Activated naive CD4-positive, alpha-beta T cell treated with anti-CD3 and anti-CD28 coated beads, Interleukin-2, amount 50 U/mL, for 24 hours (primary cell): ENCODE measurements around the gene SH3D19.
"Not testable (repeated sequence)": the region's sequence is repeated elsewhere in the genome, so short reads cannot be mapped to it uniquely, and the experiment has no call there.

Experiments
- H3K27ac Mint-ChIP-seq: one replicate; pipeline ENCODE4 v1.8.0; 2021; ENCODE audit warnings: mild to moderate bottlenecking, mixed read lengths
- H3K27me3 Mint-ChIP-seq: one replicate; pipeline ENCODE4 v1.8.0; 2021; ENCODE audit warnings: mixed read lengths
- H3K36me3 Mint-ChIP-seq: one replicate; pipeline ENCODE4 v1.8.0; 2021; ENCODE audit warnings: mixed read lengths
- H3K4me1 Mint-ChIP-seq: one replicate; pipeline ENCODE4 v1.8.0; 2021; ENCODE audit warnings: mixed read lengths
- H3K4me3 Mint-ChIP-seq: one replicate; pipeline ENCODE4 v1.8.0; 2021; ENCODE audit warnings: mild to moderate bottlenecking, mixed read lengths
- H3K9me3 Mint-ChIP-seq: one replicate; pipeline ENCODE4 v1.8.0; 2021; ENCODE audit warnings: mixed read lengths

The SH3D19 gene

DNA sequence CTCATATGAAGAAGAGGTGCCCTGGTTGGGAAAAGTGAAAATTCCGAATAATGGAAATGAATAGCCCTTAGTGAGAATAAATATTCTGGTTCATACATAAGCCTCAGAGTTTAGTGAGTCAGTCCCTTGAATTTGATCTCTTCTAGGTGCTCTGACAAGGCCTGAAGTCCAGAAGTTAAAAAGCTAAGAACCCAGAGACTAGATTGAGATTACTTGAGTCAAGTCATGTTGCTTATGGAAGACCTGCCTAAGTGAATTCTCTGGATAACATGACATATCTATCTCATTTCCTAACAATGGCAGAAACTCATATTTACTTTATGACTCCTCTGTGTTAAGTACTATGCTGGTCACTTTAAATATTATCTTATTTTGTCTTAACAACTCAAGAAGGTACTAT, 58.9 kb downstream of the SH3D19 start:
- H3K9me3 Mint-ChIP-seq: no peaks in the 10 kb centered on the region
- no peak overlapping the region for H3K27ac Mint-ChIP-seq
- H3K4me3 Mint-ChIP-seq: no peak overlapping the region
- no peaks in the 10 kb centered on the region for H3K4me1 Mint-ChIP-seq
- H3K36me3 Mint-ChIP-seq: no peaks in the 10 kb centered on the region
- H3K27me3 Mint-ChIP-seq: peaks cover 1% of the 10 kb centered on the region

DNA sequence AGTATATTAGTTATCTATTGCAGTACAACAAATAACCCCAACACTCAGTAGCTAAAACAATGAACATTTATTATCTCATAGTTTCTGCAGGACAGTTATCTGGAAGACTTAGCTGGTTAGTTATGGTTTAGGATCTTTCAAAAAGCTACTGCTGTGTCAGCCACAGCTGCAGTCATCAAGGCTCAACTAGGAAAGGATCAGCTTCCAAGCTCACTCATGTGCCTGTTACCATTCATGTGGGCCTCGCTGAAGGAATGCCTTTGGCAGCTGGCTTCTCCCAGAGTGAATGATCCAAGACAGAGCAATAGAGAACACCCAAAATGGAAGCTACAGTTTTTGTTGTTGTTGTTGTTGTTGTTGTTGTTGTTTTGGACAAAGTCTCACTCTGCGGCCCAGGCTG, 62.0 kb downstream of the SH3D19 start:
- no peaks in the 10 kb centered on the region for H3K9me3 Mint-ChIP-seq
- H3K36me3 Mint-ChIP-seq: no peaks in the 10 kb centered on the region
- no peak overlapping the region for H3K4me3 Mint-ChIP-seq
- no peak overlapping the region for H3K27ac Mint-ChIP-seq
- peaks cover 1% of the 10 kb centered on the region for H3K27me3 Mint-ChIP-seq
- no peaks in the 10 kb centered on the region for H3K4me1 Mint-ChIP-seq

DNA sequence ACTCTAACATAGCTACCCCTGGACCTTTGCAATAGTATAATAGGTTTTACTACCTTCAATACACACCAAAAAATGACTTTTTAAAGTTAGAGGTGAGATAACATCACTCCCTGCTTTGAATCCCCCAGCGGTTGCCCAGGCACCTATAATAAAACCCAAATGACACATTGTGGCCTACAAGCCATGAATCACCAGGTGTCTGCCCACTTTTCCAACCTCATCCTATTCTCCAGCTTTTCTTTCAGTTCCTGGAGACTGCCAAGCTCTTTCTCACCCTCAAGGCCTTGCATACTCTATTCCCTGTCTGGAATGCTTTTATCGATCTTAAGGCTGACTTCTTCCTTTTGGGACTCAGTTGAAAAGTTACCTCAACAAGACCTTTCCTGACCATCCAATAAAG, 64.9 kb downstream of the SH3D19 start:
- Mint-ChIP-seq H3K9me3 (no peaks in the 10 kb centered on the region), H3K4me3 (no peak overlapping the region), H3K27me3 (peaks cover 1% of the 10 kb centered on the region), H3K36me3 (no peaks in the 10 kb centered on the region), H3K4me1 (no peaks in the 10 kb centered on the region), H3K27ac (no peak overlapping the region)

DNA sequence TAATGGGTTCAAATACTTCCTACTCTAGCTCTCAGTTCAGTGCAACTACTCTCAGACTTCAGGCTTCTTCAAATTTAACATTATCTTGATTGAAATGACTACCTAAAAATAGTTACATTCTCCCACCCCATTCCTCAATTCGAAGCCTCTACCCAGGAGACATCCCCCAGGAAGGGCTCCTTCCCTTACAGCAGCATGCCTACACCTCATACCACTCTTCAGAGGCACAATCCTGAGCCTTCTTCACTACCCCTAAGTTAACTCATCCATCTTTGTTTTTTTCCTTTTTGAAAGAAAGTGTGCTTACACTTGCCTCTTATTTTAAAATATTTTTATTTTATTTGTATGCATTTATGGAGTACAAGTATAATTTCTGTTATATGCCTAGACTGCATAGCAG, 65.7 kb downstream of the SH3D19 start:
- no peaks in the 10 kb centered on the region for H3K36me3 Mint-ChIP-seq
- H3K27me3 Mint-ChIP-seq: peaks cover 1% of the 10 kb centered on the region
- H3K9me3 Mint-ChIP-seq: no peaks in the 10 kb centered on the region
- H3K4me1 Mint-ChIP-seq: no peaks in the 10 kb centered on the region
- no peak overlapping the region for H3K27ac Mint-ChIP-seq
- H3K4me3 Mint-ChIP-seq: no peak overlapping the region

DNA sequence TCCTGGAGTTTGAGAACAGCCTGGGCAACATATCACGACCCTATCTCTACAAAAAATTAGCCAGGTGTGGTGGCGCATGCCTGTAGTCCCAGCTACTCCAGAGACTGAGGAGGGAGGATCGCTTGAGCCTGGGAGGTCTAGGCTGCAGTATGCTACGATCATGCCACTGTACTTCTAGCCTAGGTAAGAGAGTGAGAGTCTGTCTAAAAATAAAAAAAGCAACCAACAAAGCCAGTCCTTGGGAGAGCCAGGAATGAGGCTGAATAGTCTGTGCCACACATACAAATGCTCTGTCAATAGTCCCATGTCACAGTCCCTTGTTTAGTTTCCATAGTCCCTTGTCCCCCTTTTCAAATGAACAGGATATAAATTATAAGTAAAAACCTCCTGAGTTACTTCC, 67.7 kb downstream of the SH3D19 start:
- H3K27ac Mint-ChIP-seq: no peak overlapping the region
- no peaks in the 10 kb centered on the region for H3K4me1 Mint-ChIP-seq
- H3K36me3 Mint-ChIP-seq: no peaks in the 10 kb centered on the region
- peaks cover 1% of the 10 kb centered on the region for H3K27me3 Mint-ChIP-seq
- no peak overlapping the region for H3K4me3 Mint-ChIP-seq
- H3K9me3 Mint-ChIP-seq: no peaks in the 10 kb centered on the region

DNA sequence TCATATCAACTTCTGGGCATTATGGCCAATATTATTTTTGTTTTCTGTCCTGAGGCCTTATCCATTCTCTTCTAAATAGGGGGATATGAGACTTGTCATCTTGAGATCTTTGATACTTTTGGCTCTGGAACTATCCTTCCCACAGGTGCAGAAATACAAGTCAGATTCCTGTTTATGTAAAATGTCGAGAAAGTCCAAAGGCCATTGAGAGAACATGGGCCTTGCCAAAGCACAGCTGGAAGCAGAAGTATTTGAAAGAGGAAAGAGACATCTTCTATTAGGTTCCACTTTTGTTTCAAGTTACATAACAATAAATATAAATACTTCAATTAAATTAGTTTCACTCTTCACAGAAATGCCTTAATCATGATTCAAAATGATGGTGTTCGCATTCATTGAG, 69.3 kb downstream of the SH3D19 start:
- Mint-ChIP-seq H3K27me3 (peaks cover 1% of the 10 kb centered on the region), H3K36me3 (no peaks in the 10 kb centered on the region)

DNA sequence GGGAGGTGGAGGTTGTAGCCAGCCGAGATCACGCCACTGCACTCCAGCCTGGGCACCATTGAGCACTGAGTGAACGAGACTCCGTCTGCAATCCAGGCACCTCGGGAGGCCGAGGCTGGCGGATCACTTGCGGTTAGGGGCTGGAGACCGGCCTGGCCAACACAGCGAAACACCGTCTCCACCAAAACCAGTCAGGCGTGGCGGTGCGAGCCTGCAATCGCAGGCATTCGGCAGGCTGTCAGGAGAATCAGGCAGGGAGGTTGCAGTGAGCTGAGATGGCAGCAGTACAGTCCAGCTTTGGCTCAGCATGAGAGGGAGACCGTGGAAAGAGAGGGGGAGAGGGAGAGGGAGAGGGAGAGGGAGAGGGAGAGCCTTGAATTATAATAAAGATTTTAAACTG, 69.7 kb downstream of the SH3D19 start:
- not testable (repeated sequence) for H3K27ac Mint-ChIP-seq, H3K4me3 Mint-ChIP-seq, H3K36me3 Mint-ChIP-seq, H3K27me3 Mint-ChIP-seq, H3K9me3 Mint-ChIP-seq, H3K4me1 Mint-ChIP-seq

More for the DNA sequence above, 69.3 kb downstream of the SH3D19 start:
- H3K4me3 Mint-ChIP-seq: no peak overlapping the region
- no peak overlapping the region for H3K27ac Mint-ChIP-seq
- H3K9me3 Mint-ChIP-seq: no peaks in the 10 kb centered on the region
- no peaks in the 10 kb centered on the region for H3K4me1 Mint-ChIP-seq

DNA sequence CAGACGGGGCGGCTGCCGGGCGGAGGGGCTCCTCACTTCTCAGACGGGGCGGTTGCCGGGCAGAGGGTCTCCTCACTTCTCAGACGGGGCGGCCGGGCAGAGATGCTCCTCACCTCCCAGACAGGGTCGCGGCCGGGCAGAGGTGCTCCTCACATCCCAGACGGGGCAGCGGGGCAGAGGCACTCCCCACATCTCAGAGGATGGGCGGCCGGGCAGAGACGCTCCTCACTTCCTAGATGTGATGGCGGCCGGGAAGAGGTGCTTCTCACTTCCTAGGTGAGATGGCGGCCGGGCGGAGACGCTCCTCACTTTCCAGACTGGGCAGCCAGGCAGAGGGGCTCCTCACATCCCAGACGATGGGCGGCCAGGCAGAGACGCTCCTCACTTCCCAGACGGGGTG, 70.2 kb downstream of the SH3D19 start:
- H3K4me1 Mint-ChIP-seq, H3K27ac Mint-ChIP-seq, H3K27me3 Mint-ChIP-seq, H3K36me3 Mint-ChIP-seq, H3K9me3 Mint-ChIP-seq, H3K4me3 Mint-ChIP-seq: not testable (repeated sequence)

DNA sequence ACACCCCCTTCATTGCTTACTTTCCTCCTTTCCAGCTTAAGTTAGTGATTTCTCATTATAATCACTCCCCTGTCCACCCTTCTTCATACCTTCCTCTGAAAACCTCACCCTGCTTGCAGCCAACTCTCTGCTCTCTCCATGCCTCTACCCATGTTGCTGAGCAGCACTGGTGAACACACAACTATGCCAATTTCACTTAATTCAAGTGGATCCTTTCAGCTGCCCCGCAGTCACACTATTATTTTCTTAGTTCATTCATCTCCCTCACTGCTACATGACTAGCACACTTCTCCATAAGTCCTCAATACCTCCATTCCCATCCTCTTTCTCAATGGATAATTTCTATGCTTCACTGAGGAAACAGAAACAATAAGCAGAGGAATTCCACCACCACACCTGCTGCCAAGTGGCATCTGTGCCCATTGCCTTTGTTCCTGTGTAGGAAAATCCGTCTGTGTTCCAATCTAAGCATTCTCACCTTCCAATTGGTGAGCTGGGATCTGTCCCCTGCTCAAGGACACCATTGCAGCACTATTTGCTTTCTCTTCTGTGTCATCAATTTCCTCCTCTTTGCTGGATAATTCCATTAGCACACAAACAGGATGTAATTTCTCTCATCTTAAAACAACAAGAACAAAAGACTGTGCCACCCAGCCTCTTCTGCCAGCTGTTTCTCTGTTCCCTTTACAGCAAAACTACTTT, 73.7 kb downstream of the SH3D19 start:
- Mint-ChIP-seq H3K4me1 (no peaks in the 10 kb centered on the region), H3K27ac (no peak overlapping the region), H3K36me3 (no peaks in the 10 kb centered on the region), H3K9me3 (no peaks in the 10 kb centered on the region), H3K27me3 (no peaks in the 10 kb centered on the region), H3K4me3 (no peak overlapping the region)

DNA sequence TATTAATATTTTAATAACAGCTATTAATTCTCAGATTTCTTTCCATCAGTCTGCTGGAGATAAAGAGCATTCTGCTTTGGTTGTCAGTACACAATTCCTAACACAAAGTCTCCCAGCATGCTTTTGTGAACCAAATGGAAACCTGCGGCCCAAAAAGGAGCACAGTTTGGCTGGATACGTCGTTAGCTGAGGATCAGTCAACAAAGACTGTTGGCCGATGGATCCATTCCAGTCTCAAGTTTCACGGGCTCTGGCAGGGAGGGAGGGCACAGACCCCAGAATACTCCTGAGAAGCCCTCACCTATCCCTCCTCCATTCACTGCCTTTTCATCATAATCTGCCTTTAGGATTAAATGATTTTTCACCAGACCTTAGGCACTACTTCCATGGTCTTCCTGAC, 74.7 kb downstream of the SH3D19 start:
- H3K27ac Mint-ChIP-seq: no peak overlapping the region
- H3K4me1 Mint-ChIP-seq: no peaks in the 10 kb centered on the region
- no peaks in the 10 kb centered on the region for H3K9me3 Mint-ChIP-seq
- H3K36me3 Mint-ChIP-seq: no peaks in the 10 kb centered on the region
- H3K27me3 Mint-ChIP-seq: peaks cover 2% of the 10 kb centered on the region
- H3K4me3 Mint-ChIP-seq: no peak overlapping the region

DNA sequence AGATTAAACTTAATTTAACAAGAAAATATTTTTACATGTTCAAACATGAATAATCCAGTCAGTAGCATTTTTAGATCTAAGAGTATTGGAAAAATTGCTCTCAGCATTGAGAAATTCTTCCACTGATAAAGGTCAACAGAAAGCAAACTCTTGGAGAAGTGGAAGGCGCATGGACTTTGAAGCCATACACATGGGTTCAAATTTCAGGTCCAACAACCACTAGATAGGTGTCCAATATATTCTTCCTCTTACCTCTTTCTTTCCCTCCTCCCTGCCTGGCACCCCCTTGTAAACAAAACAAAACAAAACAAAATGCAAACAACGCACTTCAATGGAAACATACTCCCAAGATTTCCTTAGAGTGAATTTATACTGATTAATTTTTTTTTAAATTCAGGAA, 76.9 kb downstream of the SH3D19 start:
- Mint-ChIP-seq H3K36me3 (no peaks in the 10 kb centered on the region), H3K9me3 (no peaks in the 10 kb centered on the region), H3K4me1 (no peaks in the 10 kb centered on the region)

DNA sequence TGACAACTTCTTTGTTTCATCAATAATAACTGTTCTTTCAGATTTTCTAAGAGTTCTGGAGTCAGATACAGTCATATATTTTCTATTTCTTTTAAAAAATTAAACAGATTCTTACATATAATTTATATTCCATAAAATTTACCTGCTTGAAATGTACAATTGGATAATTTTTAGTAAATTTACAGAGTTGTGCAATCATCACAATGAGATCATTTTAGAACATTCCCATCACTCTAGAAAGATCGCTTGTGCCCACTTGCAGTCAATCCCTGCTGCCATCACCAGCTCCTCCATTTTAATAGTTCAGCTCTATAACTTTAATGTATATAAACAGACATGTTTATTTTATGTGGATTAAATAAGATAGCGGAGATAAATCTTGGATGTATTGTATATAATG, 78.0 kb downstream of the SH3D19 start:
- no peaks in the 10 kb centered on the region for H3K9me3 Mint-ChIP-seq
- H3K4me3 Mint-ChIP-seq: no peak overlapping the region
- peaks cover 5% of the 10 kb centered on the region for H3K27me3 Mint-ChIP-seq
- no peak overlapping the region for H3K27ac Mint-ChIP-seq
- H3K4me1 Mint-ChIP-seq: no peaks in the 10 kb centered on the region
- no peaks in the 10 kb centered on the region for H3K36me3 Mint-ChIP-seq

More for the DNA sequence above, 76.9 kb downstream of the SH3D19 start:
- Mint-ChIP-seq H3K27ac (no peak overlapping the region), H3K27me3 (peaks cover 5% of the 10 kb centered on the region), H3K4me3 (no peak overlapping the region)

DNA sequence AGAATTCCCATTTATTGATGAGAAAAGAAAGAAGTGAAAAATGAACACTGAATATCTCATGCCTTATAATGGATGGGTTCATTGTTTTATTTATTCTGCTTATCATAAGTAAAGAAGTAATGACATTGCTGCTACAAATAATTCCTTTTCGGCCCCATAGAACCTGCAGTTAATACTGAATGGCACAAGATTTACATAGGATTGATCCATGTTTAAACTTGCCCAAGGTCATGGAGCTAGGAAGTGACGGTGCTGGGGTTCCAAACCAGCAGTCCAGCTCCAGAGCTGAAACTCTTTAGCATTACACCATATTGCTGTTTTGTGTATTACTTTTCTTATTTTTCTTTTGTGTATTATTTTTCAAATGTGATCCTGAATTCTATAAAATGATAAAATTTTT, 78.7 kb downstream of the SH3D19 start:
- Mint-ChIP-seq H3K4me1 (no peaks in the 10 kb centered on the region), H3K4me3 (no peak overlapping the region)

DNA sequence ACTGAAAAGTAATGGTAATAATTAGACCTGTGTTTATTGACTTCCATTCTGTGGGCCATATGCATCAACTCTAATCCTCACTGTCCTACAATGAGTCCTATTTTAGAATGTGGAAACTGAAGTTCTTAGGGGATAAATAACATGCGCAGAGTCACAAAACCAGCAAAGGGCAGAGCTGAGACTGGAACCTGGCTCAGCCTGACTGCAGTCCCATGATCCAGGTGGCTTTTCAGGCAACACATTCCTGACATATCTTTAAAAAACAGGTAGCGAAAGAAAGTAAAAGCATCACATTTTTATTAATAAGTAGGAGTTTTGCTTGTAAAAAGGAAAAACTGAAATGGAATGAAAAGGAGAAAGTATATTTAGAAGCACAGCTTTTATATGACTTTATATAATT, 83.1 kb downstream of the SH3D19 start:
- H3K27ac Mint-ChIP-seq: no peak overlapping the region
- H3K4me1 Mint-ChIP-seq: no peaks in the 10 kb centered on the region
- no peaks in the 10 kb centered on the region for H3K36me3 Mint-ChIP-seq
- H3K9me3 Mint-ChIP-seq: no peaks in the 10 kb centered on the region
- peaks cover 12% of the 10 kb centered on the region for H3K27me3 Mint-ChIP-seq
- no peak overlapping the region for H3K4me3 Mint-ChIP-seq

More for the DNA sequence above, 78.7 kb downstream of the SH3D19 start:
- Mint-ChIP-seq H3K27me3 (peaks cover 7% of the 10 kb centered on the region), H3K36me3 (no peaks in the 10 kb centered on the region), H3K9me3 (no peaks in the 10 kb centered on the region), H3K27ac (no peak overlapping the region)

DNA sequence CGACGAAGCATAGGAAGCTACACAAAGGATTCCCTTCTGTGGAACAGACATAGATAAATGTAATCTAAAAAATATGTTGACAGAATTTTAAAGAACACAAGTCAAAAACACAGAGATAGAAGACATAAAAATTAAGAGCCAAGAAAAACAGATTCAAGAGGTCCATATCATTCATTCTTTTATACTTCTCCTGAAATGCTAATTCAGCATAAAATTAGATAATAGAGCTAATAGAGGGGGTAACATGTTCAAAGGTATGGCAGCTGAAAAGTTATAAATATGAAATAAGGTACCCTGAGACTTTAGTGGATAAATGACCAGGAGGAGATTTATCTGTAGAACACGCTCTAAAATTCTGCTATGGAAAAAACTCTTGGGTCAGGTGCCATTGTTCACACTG, 85.8 kb downstream of the SH3D19 start:
- H3K9me3 Mint-ChIP-seq: no peaks in the 10 kb centered on the region
- H3K27me3 Mint-ChIP-seq: peaks cover 11% of the 10 kb centered on the region
- H3K4me1 Mint-ChIP-seq: no peaks in the 10 kb centered on the region
- no peaks in the 10 kb centered on the region for H3K36me3 Mint-ChIP-seq
- H3K27ac Mint-ChIP-seq: no peak overlapping the region
- no peak overlapping the region for H3K4me3 Mint-ChIP-seq

DNA sequence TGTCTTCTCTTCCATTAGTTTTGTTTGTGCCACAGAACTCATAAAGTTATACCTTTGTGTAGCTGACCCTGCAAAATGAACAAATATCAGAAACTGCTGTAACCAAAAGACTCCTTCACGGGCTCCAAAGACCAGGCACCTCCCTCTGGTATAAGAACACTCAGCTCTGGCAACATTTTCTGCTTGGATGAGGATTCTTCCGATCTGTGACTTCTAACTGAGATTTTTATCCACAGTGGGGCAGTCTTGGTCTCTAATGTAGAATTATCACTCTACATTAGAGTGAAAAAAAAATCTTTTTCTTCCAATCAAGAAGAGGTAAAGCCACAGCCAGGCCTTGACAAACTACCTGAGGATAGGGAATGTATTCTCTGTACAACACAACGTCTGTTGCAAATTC, 86.9 kb downstream of the SH3D19 start:
- H3K9me3 Mint-ChIP-seq: no peaks in the 10 kb centered on the region
- no peak overlapping the region for H3K27ac Mint-ChIP-seq
- H3K36me3 Mint-ChIP-seq: no peaks in the 10 kb centered on the region
- peaks cover 7% of the 10 kb centered on the region for H3K27me3 Mint-ChIP-seq
- H3K4me1 Mint-ChIP-seq: no peaks in the 10 kb centered on the region
- no peak overlapping the region for H3K4me3 Mint-ChIP-seq

DNA sequence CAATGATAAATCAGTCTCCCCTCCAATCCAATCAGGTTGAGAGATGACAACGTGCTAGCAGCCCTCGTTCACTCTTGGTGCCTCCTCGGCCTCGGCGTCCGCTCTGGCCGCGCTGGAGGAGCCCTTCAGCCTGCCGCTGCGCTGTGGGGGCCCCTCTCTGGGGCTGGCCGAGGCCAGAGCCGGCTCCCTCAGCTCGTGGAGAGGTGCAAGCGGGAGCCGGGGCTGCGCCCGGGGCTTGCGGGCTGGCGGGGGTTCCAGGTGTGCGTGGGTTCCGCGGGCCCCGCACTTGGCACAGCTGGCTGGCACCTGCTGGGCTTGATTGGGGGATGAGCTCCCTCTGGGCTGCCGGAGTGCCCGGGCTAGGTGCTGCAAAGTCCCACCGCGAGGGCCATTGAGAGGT, 89.4 kb downstream of the SH3D19 start:
- Mint-ChIP-seq H3K36me3 (no peaks in the 10 kb centered on the region), H3K27me3 (peaks cover 5% of the 10 kb centered on the region), H3K4me3 (no peak overlapping the region), H3K9me3 (no peaks in the 10 kb centered on the region), H3K27ac (no peak overlapping the region), H3K4me1 (no peaks in the 10 kb centered on the region)
